ENCODE results near the gene CCR4. TPM values are rescaled to one million over a fixed set of nuclear protein-coding genes. Genes with fewer than 3 reads are reported as not detected.

Gene CCR4
- total and polyA plus RNA-seq, 2 of the 8 experiments (the other 6 are each of a cell fraction or from before 2014, with no cell fraction given): 0.11 to 0.15 TPM

DNA sequence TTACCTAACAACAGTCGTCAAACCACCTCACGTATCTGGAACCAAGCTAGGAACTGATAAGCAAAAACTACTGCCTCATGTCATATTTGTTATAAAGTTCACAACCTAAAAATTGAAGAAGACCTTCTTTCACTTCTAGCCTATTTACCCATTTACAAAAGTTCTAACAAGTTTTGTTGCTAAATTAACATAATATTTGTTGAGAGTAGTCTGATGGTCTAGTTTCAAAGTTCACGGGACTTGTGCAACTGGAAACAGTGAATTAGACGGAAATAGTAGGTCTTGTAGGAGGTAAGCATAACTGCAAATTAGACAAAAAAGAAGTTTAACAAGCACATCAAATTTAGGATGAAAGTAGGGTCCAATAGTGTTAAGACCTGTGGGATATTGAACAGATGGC, 51.9 kb downstream of the CCR4 start:
- Histone ChIP-seq H3K4ac (replicated peaks; ENCODE audit: insufficient read length, low read depth, low read length) (no peak overlapping the region), H3K23ac (ENCODE audit: insufficient read length) (no peak overlapping the region), H3K14ac (ENCODE audit: insufficient read length) (no peak overlapping the region), H3K4me3 (ENCODE audit: extremely low read depth in 1 of 4, insufficient read depth in 2 of 4, low read depth in 3 of 4, low read length in 4 of 4) (no peak overlapping the region), H2BK12ac (ENCODE audit: low read depth, low read length) (no peak overlapping the region), H2BK120ac (replicated peaks; ENCODE audit: low read depth, low read length) (no peak overlapping the region), H3K4me2 (ENCODE audit: insufficient read depth in 1 of 2, low read depth in 2 of 2, low read length in 2 of 2) (no peak overlapping the region), H2BK20ac (ENCODE audit: low read length) (no peak overlapping the region), H3K56ac (replicated peaks; ENCODE audit: insufficient read length, low read depth, low read length) (no peak overlapping the region), H3K79me1 (ENCODE audit: low read depth, low read length) (no peaks in the 10 kb centered on the region; the same call in 1 of the 2 replicates), H2BK15ac (ENCODE audit: low read length) (no peak overlapping the region), H4K91ac (replicated peaks; ENCODE audit: insufficient read length, low read length) (no peak overlapping the region), H4K5ac (ENCODE audit: insufficient read length, low read depth, low read length) (no peak overlapping the region), H2AFZ (ENCODE audit: low read length) (no peak overlapping the region), H2AK5ac (ENCODE audit: low read depth, low read length) (no peak overlapping the region), H3K9me3 (ENCODE audit: insufficient read depth in 2 of 2, low read depth in 1 of 2, low read length in 1 of 2) (peaks cover 0 to 6% of the 10 kb centered on the region in 2 experiments; a peak in 1 of 4 replicates), H3K79me2 (ENCODE audit: control insufficient read depth in 1 of 2, insufficient read depth in 2 of 2, low read length in 2 of 2) (no peaks in the 10 kb centered on the region), H3K27ac (ENCODE audit: low read depth, low read length) (no peak overlapping the region), H4K20me1 (replicated peaks in 1 of 2; ENCODE audit: control insufficient read depth in 1 of 2, insufficient read depth in 2 of 2, low read length in 2 of 2) (no peaks in the 10 kb centered on the region), H4K8ac (ENCODE audit: extremely low read depth, insufficient read depth, low read length) (no peak overlapping the region), H3K36me3 (ENCODE audit: control insufficient read depth in 2 of 4, insufficient read depth in 4 of 4, low read length in 3 of 4) (peaks cover 0 to 3% (median 0%) of the 10 kb centered on the region in 4 experiments; a peak in 1 of 8 replicates), H3K4me1 (replicated peaks in 1 of 4; ENCODE audit: control insufficient read depth in 3 of 4, insufficient read depth in 4 of 4, low read length in 3 of 4) (peaks cover 2 to 9% (median 5%) of the 10 kb centered on the region in 4 experiments; a peak in 4 of 7 replicates), H2BK5ac (ENCODE audit: low read depth, low read length) (no peak overlapping the region), H3K27me3 (replicated peaks in 1 of 4; ENCODE audit: control insufficient read depth in 3 of 4, extremely low read depth in 1 of 4, insufficient read depth in 3 of 4, low read length in 3 of 4) (no peaks in the 10 kb centered on the region), H3K9ac (replicated peaks in 1 of 4; ENCODE audit: extremely low read depth in 1 of 4, low read depth in 3 of 4, low read length in 3 of 4) (no peak overlapping the region), H3K18ac (ENCODE audit: extremely low read depth, low read length) (no peak overlapping the region), H3K23me2 (ENCODE audit: low read depth, low read length) (no peaks in the 10 kb centered on the region)
- ChIA-PET POLR2A (ENCODE audit: partially characterized antibody) (no interaction called here), CTCF (ENCODE audit: partially characterized antibody) (interaction anchor here (0.6 to 4.4 kb wide), 5 partner anchors 14 to 369 kb away, joined by 3 to 25 read pairs (median 5); no protein-coding TSS in a partner anchor)
- WGBS, 2 experiments (ENCODE audit: extremely low coverage in 1 of 2, insufficient coverage in 1 of 2, insufficient read length in 1 of 2, insufficient replicate concordance in 2 of 2, low coverage in 1 of 2, low lambda C conversion rate in 2 of 2, missing lambda C conversion rate in 1 of 2): 96% methylated on average over 4 of the region's 4 CpGs; no CpG with 5 or more reads in 1 of the 2 experiments
- TF ChIP-seq POLR2AphosphoS5 (IDR thresholded peaks at IDR 0.05; ENCODE audit: low read depth, low read length) (no peak), TAF1 (IDR thresholded peaks at IDR 0.05; ENCODE audit: low read depth, low read length) (no peak), EZH2 (IDR thresholded peaks at IDR 0.05; ENCODE audit: low read depth, low read length, severe bottlenecking) (no peak)
- FAIRE-seq: no peak
- no peak for DNase-seq (ENCODE audit: low read depth in 1 of 2, low spot score in 2 of 2)

All from H1 (cell line).